DOHH2 (cell line): ENCODE data around the gene NOL3.
A peak's percentile ranks its signal among the peaks of the same experiment; 100 is the strongest.

Experiments used
- H3F3A ChIP-seq: fragments of 200-600 bp; sonication (generic), shearing (Covaris generic); 2 replicates; pipeline ENCODE4 v1.6.0; 2016; ENCODE audit warnings: antibody characterized with exemption, mild to moderate bottlenecking; ENCODE audit not compliant: control insufficient read depth, insufficient read depth
- H3K27ac ChIP-seq: fragments of 200-600 bp; sonication (generic); 2 replicates; pipeline ENCODE4 v1.5.1; 2014; ENCODE audit warnings: low read depth, mild to moderate bottlenecking, low read length, moderate library complexity
- H3K27me3 ChIP-seq: fragments of 200-600 bp; sonication (generic); 2 replicates; pipeline ENCODE4 v1.6.1; 2014; ENCODE audit warnings: mild to moderate bottlenecking, low read length, mixed read lengths; ENCODE audit not compliant: control insufficient read depth
- H3K36me3 ChIP-seq: fragments of 200-600 bp; sonication (generic); 2 replicates; pipeline ENCODE4 v1.6.1; 2014; ENCODE audit warnings: mild to moderate bottlenecking, low read length, moderate library complexity, mixed read lengths; ENCODE audit not compliant: control insufficient read depth
- H3K4me1 ChIP-seq: fragments of 200-600 bp; sonication (generic); 2 replicates; pipeline ENCODE4 v1.6.1; 2014; ENCODE audit warnings: mild to moderate bottlenecking, low read length, mixed read lengths; ENCODE audit not compliant: control insufficient read depth
- H3K4me2 ChIP-seq: fragments of 200-600 bp; sonication (generic); 2 replicates; pipeline ENCODE4 v1.6.0; 2014; ENCODE audit warnings: mild to moderate bottlenecking, low read length, moderate library complexity
- H3K4me3 ChIP-seq: fragments of 200-600 bp; sonication (generic); 2 replicates; pipeline ENCODE4 v1.5.1; 2014; ENCODE audit warnings: mild to moderate bottlenecking, low read length, mixed read lengths
- H3K79me2 ChIP-seq: fragments of 200-600 bp; sonication (generic); 2 replicates; pipeline ENCODE4 v1.6.1; 2014; ENCODE audit warnings: mild to moderate bottlenecking, low read length, mixed read lengths; ENCODE audit not compliant: control insufficient read depth
- H3K9me2 ChIP-seq: fragments of 200-600 bp; sonication (generic); replicated peaks from 2 replicates; pipeline ENCODE4 v1.6.1; 2014; ENCODE audit warnings: mild to moderate bottlenecking, low read length, mixed read lengths; ENCODE audit not compliant: control insufficient read depth
- H3K9me3 ChIP-seq: fragments of 200-600 bp; sonication (generic); 2 replicates; pipeline ENCODE4 v1.6.1; 2014; ENCODE audit warnings: antibody characterized with exemption, low read length, mixed read lengths; ENCODE audit not compliant: control insufficient read depth, insufficient read depth
- H4K20me1 ChIP-seq: fragments of 200-600 bp; sonication (generic); 2 replicates; pipeline ENCODE4 v1.6.0; 2014; ENCODE audit warnings: low read depth, mild to moderate bottlenecking, antibody characterized with exemption, low read length, moderate library complexity; ENCODE audit not compliant: control insufficient read depth, insufficient read depth
- EZH2phosphoT487 ChIP-seq: fragments of 200-600 bp; sonication (generic); IDR thresholded peaks from 2 replicates; pipeline ENCODE4 v1.6.1; 2017; ENCODE audit warnings: borderline replicate concordance, mild to moderate bottlenecking, antibody characterized with exemption, low read length, moderate library complexity, mixed read lengths
- TF ChIP-seq, protein P1 (sequence below): fragments of 200-600 bp; sonication (generic); IDR thresholded peaks from one replicate; pipeline ENCODE4 v1.5.1; 2014; ENCODE audit warnings: antibody characterized with exemption, mild to moderate bottlenecking, low read depth, low read length; ENCODE audit not compliant: poor library complexity, severe bottlenecking

Gene NOL3

GRCh38 chr16:67163164-67163998, 7.0 kb upstream of the NOL3 start:
- Histone ChIP-seq H3K9me2 (no peaks in the 10 kb centered on the region), H3K4me3 (peak overlapping the region; percentile 33; the same call in 1 of the 2 replicates), H3K27ac (no peak overlapping the region), H4K20me1 (peaks cover 4% of the 10 kb centered on the region; the same call in 1 of the 2 replicates), H3K4me1 (peaks cover 32% of the 10 kb centered on the region), H3K9me3 (no peaks in the 10 kb centered on the region), H3K79me2 (no peaks in the 10 kb centered on the region), H3K27me3 (peaks cover 41% of the 10 kb centered on the region), H3F3A (peaks cover 4% of the 10 kb centered on the region), H3K36me3 (no peaks in the 10 kb centered on the region), H3K4me2 (peak overlapping the region; percentile 53)
- TF ChIP-seq, protein P1, sequence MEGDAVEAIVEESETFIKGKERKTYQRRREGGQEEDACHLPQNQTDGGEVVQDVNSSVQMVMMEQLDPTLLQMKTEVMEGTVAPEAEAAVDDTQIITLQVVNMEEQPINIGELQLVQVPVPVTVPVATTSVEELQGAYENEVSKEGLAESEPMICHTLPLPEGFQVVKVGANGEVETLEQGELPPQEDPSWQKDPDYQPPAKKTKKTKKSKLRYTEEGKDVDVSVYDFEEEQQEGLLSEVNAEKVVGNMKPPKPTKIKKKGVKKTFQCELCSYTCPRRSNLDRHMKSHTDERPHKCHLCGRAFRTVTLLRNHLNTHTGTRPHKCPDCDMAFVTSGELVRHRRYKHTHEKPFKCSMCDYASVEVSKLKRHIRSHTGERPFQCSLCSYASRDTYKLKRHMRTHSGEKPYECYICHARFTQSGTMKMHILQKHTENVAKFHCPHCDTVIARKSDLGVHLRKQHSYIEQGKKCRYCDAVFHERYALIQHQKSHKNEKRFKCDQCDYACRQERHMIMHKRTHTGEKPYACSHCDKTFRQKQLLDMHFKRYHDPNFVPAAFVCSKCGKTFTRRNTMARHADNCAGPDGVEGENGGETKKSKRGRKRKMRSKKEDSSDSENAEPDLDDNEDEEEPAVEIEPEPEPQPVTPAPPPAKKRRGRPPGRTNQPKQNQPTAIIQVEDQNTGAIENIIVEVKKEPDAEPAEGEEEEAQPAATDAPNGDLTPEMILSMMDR: no peak
- TF ChIP-seq EZH2phosphoT487: no peak; the same call in none of the 2 replicates

GRCh38 chr16:67163999-67164558, 6.3 kb upstream of the NOL3 start:
- no peak overlapping the region for H3K27ac ChIP-seq
- no peaks in the 10 kb centered on the region for H3F3A ChIP-seq
- H3K36me3 ChIP-seq: no peaks in the 10 kb centered on the region
- no peaks in the 10 kb centered on the region for H3K9me3 ChIP-seq
- H3K27me3 ChIP-seq: peaks cover 47% of the 10 kb centered on the region
- peaks cover 4% of the 10 kb centered on the region; the same call in 1 of the 2 replicates for H4K20me1 ChIP-seq
- H3K79me2 ChIP-seq: no peaks in the 10 kb centered on the region
- H3K4me3 ChIP-seq: no peak overlapping the region
- 0 out of 2 replicates have a peak, but pooled peaks have one; percentile 59 for TF ChIP-seq EZH2phosphoT487
- TF ChIP-seq, protein P1: no peak
- H3K9me2 ChIP-seq: no peaks in the 10 kb centered on the region
- peaks cover 25% of the 10 kb centered on the region for H3K4me1 ChIP-seq
- H3K4me2 ChIP-seq: peak overlapping the region; percentile 53

DNA sequence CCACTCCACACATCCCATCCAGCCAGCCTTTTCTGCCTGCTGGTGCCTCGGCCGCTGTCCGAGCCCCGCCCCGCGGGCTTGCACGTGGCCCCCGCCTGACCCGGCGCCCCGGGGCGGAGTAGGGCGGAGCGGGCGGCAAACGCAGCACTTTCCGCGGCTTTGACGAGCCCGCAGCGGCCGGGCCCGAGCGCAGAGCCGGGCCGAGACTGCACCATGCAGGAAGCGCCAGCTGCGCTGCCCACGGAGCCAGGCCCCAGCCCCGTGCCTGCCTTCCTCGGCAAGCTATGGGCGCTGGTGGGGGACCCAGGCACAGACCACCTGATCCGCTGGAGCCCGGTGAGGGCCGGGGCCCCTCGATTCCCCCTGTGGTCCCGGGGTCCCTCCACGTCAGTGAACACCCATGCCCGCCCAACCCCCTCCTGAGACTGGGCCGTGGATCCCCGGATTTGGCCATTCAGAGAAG, 5.7 kb upstream of the NOL3 start, which contains the start of gene HSF4:
HSF4 (plus strand) TSS at position 147 of the 463 bp plus-strand sequence; CDS start at position 214, 67 bp downstream.
- no peaks in the 10 kb centered on the region for H3F3A ChIP-seq
- no peak; the same call in 1 of the 2 replicates for TF ChIP-seq EZH2phosphoT487
- TF ChIP-seq, protein P1: no peak
- no peak within 1 kb of the TSS for H3K27ac ChIP-seq
- peaks cover 52% of the 10 kb centered on the region for H3K27me3 ChIP-seq
- no peaks in the 10 kb centered on the region for H3K9me2 ChIP-seq
- peaks cover 22% of the 10 kb centered on the region for H3K4me1 ChIP-seq
- H3K36me3 ChIP-seq: no peaks in the 10 kb centered on the region
- H3K79me2 ChIP-seq: no peaks in the 10 kb centered on the region
- H4K20me1 ChIP-seq: peaks cover 4% of the 10 kb centered on the region; the same call in 1 of the 2 replicates
- no peaks in the 10 kb centered on the region for H3K9me3 ChIP-seq
- peak within 1 kb of the TSS; percentile 53 for H3K4me2 ChIP-seq
- peak within 1 kb of the TSS; percentile 33; the same call in 1 of the 2 replicates for H3K4me3 ChIP-seq
